Stimulated activated CD4-positive, alpha-beta T cell treated with anti-CD3 and anti-CD28 coated beads, Interleukin-1b, Interleukin-23, amount 100 ng/mL, for 48 hours (primary cell): ENCODE results near the gene LPCAT3.
A peak's percentile ranks its signal among the peaks of the same experiment; 100 is the strongest.
"Not testable (repeated sequence)": the region's sequence is repeated elsewhere in the genome, so short reads cannot be mapped to it uniquely, and the experiment has no call there.

ENCODE experiments used
- DNase-seq: peaks from one replicate; pipeline ENCODE4 v3.0.0-alpha.2; 2020

The LPCAT3 gene, protein sequence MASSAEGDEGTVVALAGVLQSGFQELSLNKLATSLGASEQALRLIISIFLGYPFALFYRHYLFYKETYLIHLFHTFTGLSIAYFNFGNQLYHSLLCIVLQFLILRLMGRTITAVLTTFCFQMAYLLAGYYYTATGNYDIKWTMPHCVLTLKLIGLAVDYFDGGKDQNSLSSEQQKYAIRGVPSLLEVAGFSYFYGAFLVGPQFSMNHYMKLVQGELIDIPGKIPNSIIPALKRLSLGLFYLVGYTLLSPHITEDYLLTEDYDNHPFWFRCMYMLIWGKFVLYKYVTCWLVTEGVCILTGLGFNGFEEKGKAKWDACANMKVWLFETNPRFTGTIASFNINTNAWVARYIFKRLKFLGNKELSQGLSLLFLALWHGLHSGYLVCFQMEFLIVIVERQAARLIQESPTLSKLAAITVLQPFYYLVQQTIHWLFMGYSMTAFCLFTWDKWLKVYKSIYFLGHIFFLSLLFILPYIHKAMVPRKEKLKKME

DNA sequence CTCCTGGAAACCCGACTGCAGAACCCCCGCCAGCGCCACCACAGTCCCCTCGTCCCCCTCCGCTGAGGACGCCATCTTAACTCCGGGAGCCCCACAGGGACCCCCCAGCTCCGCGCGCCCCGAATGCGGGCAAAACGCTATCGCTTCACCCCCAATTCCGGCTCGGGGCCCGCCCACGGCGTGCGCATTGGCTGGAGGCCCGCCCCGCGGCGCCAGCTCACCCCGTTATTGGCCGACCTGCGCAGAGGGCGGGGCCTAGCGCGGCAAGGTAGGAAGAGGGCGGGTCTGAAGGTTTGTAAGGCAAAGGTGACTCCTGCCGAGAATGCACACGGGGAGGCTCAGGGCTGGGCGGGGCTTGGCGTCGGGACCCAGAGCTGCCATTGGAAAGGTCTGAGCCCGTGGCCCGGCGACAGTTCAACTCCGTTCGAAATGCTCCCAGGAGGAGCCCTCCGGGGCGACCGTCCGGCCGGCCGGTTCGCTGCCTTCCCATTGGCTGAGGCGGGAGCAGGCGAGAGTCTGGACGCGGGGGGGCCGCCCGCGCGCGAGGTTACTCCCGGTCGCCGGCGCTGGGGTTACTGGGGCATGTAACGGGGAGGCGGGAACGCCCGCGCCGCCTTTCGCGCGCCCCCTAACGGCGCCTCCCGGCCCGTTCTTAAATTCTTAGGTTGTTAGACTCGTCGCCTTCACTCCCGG, at the start of gene LPCAT3:
TSS of gene LPCAT3 (minus strand) at position 127 of the 693 bp plus-strand sequence. CDS start at position 75, 52 bp downstream.
- peak; percentile 98 for DNase-seq

DNA sequence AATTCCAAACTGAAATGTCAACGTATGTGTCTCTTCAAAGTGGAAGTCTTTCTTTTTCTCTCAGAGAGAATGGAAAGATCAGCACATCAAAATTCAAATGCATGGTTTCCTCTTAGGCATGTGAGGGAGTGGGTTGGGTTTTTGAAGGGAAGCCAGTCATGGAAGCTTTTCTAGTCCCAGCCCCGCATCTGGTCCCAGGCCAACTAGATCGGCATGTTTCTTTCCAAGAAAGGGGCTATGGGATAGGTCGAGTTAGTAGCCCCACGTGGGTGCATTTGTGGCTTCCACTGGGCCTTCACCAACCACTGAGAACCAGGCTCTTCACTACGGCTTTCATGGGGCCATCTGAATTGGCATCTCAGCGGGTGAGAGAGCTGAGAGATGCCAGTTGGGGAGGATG, 48.8 kb upstream of the LPCAT3 start:
- no peak for DNase-seq

DNA sequence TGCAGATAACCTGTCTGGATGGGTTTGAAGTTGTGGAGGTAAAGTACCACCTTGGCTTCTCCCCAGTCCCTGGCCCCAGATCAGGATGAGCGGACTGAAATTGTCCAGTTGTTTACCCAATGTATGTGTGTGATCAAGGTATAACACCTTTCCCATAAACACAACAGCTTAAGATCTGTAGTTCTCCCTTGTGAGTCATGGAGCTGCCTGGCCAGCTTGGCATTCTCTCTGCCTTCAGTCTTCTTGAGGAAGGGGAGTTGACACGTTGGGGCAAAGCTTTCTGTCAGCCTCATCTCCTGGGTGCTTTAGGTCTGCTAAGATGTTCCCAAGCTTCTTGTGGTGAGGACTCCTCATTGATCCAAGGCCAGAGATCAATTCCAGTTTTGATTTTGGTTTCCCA, 48.3 kb upstream of the LPCAT3 start:
- no peak for DNase-seq

DNA sequence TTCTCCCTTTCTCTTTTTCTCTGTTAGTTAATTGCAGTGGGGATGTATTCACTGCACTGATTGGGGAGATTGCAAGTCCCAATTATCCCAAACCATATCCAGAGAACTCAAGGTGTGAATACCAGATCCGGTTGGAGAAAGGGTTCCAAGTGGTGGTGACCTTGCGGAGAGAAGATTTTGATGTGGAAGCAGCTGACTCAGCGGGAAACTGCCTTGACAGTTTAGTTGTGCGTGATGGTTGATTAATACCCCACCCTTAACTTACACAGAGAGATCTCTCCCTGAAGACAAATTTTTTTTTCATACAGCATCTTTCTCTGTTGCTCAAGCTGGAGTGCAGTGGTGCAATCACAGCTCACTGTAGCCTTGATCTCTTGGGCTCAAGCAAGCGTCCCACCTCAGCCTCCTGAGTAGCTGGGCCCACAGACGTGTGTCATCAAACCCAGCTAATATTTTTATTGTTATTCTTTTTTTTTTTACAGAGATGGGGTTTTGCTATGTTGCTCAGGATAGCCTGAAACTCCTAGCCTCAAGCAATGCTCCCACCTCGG, 46.9 kb upstream of the LPCAT3 start:
- DNase-seq = no peak

DNA sequence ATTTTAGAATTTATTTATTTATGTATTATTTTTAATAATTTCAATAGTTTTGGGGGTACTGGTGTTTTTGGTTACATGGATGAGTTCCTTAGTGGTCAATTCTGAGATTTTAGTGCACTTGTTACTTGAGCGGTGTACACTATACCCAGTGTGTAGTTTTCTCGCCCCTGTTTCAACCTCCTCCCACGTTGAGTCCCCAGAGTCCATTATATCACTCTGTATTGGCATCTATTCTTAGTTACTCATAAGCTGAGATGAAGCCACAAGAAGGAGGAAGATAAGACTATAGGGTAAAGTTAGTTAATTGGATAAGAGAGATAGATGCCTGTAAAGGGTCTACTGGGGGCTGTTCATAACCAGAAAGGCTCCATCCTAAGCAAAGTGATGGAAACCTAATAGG, 46.2 kb upstream of the LPCAT3 start:
- DNase-seq = no peak

DNA sequence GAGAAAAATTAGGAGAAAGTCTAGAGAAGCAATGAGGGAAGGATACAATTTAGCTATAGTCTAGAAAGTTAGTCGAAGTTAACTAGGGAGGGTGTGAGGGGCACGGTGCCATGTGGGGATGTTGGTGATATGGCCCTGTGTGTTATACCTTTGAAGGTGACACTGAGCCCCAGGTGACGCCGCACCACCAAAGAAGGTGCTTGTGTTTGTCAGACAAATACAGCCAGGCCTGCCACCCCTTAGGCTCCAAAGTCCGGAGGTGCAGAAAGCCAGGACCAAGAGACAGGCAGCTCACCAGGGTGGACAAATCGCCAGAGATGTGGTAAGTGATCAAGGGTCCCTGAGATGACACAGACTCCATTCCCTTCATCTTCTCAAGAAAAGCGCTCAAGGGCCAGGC, 43.3 kb upstream of the LPCAT3 start:
- no peak for DNase-seq

DNA sequence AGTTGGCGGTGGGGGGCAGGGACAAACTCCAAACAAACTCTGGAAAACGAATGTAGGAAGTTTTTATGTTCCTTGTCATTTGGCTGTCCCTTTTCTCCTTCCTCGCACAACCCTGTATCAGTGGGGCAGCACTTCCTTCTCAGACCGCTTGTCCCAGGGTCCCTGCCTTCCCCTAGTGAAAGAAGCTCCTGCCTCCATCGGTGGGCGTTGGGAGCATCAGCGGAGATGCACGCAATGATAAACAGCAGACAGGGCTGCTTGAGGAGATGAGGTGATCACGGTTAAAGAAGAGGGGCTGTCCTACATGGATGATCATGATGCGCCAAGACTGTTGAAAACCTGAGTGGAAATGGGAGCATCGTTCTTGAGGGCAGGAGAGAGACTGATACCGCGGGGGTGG, 42.9 kb upstream of the LPCAT3 start:
- no peak for DNase-seq

DNA sequence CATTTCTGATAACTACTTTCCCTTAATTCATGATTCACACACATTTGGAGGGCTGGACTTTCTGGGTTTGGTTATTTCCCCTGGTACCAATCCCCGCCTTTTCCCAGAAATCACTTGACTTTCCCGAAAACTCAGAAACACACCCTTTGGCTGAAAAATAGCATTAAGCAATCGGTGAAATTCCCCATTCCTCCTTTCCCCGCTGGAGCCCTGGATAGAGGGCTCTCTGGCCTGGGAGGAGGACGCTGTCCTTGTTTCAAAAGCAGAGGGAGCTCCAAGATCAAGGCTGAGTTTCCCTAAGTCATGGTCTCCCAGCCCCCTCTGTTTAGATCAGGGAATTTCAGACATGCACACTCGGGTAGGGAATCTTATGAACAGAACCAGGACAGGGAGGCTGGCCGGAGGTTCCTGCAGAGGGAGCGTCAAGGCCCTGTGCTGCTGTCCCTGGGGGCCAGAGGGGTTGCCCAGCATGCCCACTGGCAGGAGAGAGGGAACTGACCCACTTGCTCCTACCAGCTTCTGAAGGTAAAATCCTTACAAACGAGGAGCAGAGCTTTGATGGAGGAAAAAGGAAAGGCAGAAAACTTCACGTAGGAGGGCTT, 42.2 kb upstream of the LPCAT3 start, which contains the start of gene C1S:
TSS of gene C1S (plus strand) at position 366 of the 602 bp plus-strand sequence. CDS start 1,195 bp downstream, outside the sequence.
- no peak for DNase-seq

DNA sequence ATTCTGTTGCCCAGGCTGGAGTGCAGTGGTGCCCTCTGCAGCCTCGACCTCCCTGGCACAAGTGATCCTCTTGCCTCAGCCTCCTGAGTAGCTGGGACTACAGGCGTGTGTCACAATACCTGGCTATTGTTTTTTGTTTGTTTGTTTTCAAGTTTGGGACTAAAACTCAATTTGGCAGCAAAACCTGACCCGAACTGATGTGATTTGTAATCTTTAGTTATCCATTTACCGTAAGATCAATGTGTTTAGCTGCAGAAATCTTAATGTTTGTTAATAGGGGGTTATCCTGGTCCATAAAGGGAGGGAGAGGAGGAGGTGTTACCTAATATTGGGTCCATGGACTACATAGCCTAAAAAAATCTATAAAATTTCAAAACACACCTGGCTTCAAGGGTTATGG, 41.5 kb upstream of the LPCAT3 start:
- no peak for DNase-seq

DNA sequence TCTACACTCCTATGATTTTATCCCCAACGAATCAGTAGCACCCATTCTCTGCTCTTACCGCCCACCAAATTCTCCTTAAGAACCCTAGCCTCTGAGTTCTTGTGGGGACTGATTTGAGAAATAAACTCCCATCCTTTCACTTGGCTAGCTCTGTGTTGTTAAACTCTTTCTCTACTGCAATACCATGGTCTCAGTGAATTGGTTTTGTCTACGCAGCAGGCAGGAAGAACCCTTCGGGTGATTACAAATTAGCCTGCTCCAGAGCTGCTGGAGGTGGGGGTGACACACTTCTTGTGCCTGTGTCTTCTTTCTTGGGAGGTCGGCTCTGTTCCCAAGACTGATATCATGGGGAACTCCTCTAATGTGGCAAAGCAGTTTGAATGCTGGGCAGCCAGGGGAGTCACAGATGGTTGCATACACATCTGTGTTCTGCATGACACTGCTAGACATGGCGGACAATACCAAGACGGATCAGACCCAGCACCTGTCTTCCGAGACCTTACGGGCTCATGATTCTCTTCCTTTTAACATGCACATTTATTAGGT, 40.6 kb upstream of the LPCAT3 start:
- no peak for DNase-seq

DNA sequence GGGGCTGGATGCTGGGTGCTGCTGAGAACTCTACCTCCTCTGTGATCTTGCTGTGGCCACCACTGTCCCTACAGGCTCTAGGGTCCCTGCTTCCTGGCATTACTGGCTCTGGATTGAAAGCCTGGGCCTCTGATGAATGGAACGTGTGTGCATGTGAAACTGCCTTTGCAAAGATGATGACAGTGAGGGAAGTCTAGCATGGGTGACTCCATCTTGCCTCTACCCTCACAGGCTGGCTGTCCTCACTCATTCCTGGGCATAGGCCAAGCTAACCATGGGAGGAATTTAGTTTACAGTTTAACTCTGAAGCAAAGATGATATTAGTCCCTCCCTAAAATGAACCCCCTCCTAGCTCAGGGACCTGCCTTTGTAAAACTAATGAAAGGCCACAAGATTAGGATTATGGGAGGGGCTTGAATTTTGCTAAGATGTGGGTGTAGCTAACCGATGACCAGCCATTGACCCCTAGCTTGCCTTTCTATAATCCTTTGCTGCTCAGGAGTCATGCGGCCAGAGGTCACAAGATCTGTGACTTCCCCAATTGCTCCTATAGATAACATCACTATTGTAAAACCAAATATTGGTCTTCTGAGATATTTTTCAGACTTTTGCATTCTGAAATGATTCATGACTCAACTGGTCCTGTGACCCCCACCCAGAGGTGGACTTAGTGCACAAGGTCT, 40.0 kb upstream of the LPCAT3 start:
- no peak for DNase-seq

DNA sequence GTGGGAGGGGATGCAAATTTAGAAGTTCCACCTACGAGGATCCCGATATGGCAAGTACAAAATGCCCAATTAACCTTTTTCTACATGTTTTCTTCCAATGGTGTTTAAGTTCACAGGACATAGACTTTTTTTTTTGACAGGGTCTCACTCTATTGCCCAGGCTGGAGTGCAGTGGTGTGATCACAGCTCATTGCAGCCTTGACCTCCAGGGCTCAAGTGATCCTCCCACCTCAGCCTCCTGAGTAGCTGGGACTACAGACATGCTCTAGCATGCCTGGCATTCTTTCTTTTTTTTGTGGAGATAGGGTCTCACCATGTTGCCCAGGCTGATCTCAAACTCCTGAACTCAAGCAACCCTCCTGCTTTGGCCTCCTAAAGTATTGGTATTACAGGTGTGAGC, 37.5 kb upstream of the LPCAT3 start:
- not testable (repeated sequence) for DNase-seq

DNA sequence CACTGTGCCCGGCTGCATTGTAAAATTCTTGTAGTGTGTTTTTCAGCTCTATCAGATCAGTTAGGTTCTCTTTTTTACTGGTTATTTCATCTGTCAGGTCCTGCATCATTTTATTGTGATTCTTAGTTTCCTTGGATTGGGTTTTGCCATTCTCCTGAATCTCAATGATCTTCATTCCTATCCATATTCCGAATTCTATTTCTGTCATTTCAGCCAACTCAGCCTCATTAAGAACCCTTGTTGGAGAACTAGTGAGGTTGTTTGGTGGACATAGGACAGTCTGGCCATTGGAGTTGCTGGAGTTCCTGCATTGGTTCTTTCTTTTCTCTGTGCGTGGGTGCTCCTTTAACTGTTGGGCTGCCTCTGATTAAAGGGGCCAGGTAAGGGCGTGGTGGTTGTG, 36.6 kb upstream of the LPCAT3 start:
- no peak for DNase-seq

DNA sequence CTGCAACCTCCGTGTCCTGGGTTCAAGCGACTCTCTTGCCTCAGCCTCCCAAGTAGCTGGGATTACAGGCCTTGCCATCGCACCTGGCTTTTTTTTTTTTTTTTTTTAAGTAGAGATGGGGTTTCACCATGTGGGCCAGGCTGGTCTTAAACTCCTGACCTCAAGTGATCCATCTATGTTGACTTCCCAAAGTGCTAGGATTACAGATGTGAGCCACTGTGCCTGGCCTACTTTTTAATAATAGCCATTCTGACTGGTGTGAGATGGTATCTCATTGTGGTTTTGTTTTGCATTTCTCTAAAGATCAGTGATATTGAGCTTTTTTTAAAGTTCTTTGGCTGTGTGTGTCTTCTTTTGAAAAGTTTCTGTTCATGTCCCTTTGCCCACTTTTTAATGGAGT, 31.7 kb upstream of the LPCAT3 start:
- not testable (repeated sequence) for DNase-seq

DNA sequence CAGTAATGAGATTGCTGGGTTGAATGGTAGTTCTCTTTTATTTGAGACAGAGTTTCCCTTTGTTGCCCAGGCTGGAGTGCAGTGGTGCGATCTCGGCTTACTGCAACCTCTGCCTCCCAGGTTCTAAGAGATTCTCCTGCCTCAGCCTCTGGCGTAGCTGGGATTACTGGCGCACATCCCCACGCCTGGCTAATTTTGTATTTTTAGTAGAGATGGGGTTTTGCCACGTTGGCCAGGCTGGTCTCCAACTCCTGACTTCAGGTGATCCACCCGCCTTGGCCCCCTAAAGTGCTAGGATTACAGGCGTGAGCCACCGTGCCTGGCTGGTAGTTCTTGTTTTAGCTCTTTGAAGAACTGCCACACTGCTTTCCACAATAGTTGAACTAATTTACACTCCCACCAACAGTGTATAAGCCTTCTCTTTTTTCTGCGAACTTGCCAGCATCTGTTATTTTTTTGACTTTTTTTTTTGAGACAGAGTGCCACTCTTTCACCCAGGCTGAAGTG, 31.2 kb upstream of the LPCAT3 start:
- not testable (repeated sequence) for DNase-seq

DNA sequence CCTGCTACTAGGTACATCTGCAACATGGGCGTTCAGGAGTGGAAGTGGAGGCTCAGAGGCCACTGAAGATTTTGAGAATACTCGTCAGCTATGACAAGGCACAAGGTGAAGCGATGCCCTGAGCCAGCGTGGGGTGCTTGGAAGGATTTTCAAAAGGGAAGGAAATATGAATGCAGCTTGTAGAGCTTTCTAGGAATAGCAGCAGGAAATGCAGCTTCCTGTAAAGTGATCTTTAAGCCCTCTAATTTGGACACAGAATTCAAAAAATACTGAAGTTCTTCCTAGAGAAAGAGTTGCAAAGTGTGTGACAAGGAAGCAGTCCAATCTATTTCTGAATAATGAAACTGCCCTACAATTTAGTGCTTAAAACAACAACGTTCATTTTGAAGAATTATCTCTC, 29.0 kb upstream of the LPCAT3 start:
- DNase-seq = no peak

DNA sequence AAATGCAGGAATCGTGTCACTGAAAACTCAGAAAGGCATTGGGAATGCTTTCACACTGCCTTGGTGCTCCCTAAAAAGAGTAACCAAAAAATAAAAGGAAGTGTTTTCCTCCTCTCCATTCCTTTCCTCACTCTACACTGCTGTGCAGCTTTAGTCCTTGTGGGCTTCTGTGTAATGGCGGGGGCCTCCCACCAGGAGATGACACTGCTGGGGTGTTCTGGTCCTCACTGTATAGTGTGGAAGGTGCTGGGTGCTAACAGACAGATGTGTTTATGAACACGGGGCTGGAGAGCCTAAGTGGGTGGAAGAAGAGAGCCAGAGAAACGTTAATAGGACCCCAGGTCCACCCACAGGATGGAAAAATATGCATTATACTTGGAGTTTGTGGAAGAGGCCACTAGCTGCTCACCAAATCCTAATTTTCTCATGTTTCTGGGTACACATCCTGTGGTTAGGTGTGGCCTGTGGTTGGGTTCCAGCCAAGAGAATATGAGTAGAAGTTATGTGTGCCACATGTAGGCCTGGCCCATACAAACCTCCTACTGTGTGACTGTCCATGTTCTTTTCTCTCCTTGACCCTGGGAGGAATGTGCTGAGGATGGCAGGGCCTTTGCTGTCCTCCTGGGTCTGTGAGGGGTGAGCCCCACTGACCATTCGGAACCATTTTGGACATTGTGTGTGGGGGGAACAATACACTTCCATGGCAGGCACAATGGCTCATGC, 28.3 kb upstream of the LPCAT3 start:
- no peak for DNase-seq

DNA sequence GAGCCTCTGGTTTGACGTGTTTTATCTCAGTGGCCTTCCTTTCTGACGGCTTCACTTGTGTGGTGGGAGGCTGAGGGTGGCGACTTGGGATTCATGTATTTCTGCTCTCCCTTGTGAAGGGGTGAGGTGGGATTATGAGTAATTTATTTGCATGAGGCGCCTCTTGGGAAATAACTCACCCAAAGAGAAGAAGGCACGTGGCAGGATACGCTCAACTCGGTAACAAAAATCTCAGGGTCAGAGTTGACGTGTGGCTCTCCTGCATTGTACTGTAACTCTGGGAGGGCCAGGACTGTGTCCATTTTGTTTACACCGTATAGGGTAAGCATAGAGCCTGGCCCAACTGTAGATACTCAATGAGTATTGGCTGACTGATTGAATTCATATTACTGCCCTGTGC, 27.6 kb upstream of the LPCAT3 start:
- DNase-seq = no peak

DNA sequence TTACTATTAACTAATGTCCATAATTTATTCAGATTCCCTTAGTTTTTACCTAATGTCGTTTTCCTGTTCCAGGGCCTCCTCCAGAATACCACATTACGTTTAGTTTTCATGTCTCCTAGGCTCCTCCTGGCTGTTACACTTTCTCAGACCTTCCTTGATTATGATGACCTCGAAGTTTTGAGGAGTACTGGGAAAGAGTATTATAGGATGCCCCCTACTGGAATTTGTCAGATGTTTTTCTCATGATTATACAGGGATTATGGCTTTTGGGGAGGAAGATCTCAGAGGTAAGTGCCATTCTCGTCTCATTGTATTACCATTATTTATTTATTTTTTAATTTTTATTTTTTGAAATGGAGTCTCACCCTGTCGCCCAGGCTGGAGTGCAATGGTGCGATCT, 24.6 kb upstream of the LPCAT3 start:
- no peak for DNase-seq

DNA sequence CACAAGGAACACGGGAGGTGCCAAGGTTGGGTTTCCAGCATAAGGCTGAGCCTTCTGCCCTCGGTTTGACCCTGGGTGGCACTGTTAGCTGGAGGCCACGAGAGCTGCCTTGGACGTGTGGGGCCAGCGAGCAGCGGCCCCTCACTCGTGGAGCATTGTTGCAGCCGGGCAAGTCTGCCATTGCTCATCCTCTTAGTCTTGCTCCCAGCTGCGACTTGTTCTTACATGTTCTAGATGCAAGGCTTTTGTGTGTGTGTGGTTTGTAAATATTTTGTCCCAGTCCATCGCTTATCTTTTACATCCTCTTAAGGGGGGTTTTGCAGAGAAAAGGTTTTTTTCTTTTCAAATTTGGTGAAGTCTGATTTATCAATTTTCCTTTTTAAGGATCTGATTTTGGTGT, 21.1 kb upstream of the LPCAT3 start:
- DNase-seq = no peak

DNA sequence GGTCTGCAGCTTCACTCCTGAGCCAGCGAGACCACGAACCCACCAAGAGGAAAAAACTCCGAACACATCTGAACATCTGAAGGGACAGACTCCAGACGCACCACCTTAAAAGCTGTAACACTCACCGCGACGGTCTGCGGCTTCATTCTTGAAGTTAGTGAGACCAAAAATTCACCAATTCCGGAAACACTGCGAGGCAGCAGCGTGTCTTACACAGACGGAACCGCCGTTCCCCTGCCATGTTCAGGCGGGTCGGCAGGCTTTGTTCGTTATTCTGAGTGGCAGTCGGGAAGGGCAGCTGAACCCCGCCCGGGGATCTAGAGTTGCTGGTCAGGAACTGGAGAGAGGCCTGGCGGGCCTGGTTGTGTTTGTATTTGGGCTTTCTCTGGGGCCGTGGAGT, 20.3 kb upstream of the LPCAT3 start:
- DNase-seq = no peak

DNA sequence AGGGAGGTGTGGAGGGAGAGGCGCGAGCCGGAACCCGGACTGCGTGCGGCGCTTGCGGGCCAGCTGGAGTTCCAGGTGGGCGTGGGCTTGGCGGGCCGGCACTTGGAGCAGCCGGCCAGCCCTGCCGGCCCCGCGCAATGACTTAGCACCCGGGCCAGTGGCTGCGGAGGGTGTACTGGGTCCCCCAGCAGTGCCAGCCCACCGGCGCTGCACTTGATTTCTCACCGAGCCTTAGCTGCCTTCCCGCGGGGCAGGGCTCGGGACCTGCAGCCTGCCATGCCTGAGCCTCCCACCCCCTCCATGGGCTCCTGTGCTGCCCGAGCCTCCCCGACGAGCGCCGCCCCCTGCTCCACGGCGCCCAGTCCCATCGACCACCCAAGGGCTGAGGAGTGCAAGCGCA, 19.1 kb upstream of the LPCAT3 start:
- not testable (repeated sequence) for DNase-seq
